ENCODE data around the gene RIMBP2.

- TF ChIP-seq EZH2 (IDR thresholded peaks at IDR 0.05; ENCODE audit: insufficient read depth, poor library complexity, severe bottlenecking) (no peak), EZH2phosphoT487 (IDR thresholded peaks at IDR 0.05; ENCODE audit: insufficient read depth, low read depth) (no peak)
These were observed 275.6 kb downstream of the RIMBP2 start for GRCh38 chr12:130440411-130441080.
